NCI-H1092 treated with DMSO at 0.1 percent for 48 hours (cell line): Measurements from ENCODE around the gene PNMT.

Source experiments
- DNase-seq: peaks from one replicate; lab custom pipeline; 2025; lab: John Stamatoyannopoulos, UW

PNMT gene, protein sequence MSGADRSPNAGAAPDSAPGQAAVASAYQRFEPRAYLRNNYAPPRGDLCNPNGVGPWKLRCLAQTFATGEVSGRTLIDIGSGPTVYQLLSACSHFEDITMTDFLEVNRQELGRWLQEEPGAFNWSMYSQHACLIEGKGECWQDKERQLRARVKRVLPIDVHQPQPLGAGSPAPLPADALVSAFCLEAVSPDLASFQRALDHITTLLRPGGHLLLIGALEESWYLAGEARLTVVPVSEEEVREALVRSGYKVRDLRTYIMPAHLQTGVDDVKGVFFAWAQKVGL

DNA sequence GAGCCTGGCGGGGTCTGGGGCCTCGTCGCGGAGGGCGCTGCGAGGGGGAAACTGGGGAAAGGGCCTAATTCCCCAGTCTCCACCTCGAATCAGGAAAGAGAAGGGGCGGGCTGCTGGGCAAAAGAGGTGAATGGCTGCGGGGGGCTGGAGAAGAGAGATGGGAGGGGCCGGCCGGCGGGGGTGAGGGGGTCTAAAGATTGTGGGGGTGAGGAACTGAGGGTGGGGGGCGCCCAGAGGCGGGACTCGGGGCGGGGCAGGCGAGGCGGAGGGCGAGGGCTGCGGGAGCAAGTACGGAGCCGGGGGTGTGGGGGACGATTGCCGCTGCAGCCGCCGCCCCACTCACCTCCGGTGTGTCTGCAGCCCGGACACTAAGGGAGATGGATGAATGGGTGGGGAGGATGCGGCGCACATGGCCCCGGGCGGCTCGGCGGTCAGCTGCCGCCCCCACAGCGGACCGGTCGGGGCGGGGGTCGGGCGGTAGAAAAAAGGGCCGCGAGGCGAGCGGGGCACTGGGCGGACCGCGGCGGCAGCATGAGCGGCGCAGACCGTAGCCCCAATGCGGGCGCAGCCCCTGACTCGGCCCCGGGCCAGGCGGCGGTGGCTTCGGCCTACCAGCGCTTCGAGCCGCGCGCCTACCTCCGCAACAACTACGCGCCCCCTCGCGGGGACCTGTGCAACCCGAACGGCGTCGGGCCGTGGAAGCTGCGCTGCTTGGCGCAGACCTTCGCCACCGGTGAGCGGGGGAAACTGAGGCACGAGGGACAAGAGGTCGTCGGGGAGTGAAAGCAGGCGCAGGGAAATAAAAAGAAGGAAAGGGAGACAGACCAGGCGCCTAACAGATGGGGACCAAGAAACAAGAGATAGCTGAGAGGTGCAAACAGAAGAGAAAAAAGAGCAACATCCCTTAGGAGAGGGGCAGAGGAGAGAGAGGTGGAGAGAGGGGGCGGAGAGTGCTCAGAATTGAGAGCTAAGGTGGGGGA, at the start of gene PNMT:
Gene PNMT, plus strand, starts transcription at position 509 of the 980 bp plus-strand sequence. Its CDS starts 23 bp downstream, at position 532.
- peak; percentile 61 for DNase-seq

DNA sequence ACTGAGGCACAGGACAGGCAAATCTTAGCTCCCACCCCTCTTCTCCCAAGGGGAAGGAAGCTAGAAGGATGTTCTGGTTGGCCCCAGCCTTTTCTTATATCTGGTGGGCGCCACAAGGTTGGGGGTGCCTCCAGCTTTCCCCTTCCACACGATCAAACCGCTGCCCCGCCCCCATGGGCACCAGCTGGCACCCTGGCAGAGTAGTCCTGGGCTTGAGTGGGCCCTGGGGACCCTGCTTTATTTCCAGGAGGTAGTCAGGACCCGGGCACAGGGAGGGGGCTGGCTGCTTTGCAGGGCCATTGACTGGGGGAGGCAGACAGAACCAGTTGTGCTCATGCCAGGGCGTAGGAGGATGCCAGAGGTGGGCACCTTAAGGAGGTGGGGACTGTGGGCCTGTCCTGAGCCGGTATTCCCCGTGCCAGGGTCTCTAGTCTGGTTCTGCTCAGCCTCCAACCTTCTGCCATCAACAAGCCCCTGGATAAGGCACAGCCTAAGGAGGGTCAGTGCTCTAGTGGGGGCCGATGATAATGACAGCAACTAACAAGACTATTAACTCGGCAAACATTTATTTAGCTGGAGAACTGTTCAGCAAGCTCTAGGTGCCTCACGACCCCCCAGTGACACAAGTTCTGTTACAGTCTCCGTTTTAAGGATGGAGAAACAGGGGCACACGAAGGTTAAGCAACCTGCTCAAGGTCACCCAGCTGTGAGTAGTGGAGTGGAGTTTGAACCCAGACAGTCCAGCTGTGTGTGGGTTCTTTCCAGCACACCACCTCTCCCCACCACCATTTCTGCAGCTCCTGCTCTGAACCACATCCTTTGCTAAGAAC, 49.1 kb upstream of the PNMT start:
- peak; percentile 76 for DNase-seq

DNA sequence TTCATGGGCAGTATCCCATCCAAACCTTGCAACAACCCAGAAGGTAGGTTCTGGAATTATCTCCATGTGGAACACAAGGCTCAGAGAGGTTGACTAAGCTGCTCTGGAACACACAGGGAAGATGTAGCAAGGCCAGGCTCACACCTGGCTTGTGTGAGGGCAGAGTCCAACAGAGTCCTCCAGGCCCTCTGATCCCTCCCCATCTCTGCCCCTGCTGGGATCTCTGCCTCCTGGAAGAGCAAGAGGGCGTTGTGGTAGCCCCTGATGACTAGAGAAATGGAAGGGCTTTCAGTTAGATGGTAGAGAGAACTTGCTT, 48.5 kb upstream of the PNMT start:
- no peak for DNase-seq

DNA sequence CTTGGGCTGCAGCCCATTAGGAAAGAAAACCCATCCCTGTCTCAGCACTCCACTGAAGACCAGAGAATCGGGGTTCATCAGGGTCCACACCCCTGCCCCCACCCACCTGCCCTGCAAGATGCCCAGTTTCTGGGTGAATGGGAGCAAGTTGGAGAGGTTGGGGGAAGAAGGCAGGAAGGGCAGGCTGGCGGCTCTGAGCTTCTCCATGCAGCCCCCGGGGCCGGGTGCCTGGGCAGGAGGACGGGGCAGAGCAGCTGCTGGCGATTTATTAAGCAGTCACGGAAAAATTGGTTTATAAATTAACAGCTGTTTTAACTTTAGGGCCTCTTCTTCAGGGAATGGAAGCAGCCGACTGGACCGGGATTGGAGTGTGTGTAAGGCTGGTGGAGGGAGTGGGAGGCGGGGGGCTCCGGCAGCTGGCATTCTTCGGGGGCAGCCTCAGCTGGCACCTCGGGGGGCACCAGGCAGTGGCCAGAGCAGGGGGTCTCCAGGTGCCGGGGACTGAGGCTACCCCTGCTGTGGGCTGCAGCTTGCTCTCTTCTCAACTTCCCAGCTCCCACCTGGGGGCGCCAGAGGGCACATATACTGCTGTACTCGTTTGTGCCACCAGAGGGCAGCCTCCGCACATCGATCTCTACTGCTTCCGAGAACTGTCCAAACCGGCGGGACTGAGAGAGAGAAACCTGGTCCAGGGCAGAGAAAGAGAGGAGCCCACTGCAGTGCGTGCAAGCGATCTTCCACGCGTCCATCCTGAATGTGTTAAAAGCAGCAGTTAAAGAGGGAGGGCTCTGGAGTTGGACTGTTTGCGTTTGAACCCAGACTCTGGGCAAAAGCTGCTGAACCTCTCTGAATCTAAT, 46.5 kb upstream of the PNMT start:
- peak; percentile 79 for DNase-seq

DNA sequence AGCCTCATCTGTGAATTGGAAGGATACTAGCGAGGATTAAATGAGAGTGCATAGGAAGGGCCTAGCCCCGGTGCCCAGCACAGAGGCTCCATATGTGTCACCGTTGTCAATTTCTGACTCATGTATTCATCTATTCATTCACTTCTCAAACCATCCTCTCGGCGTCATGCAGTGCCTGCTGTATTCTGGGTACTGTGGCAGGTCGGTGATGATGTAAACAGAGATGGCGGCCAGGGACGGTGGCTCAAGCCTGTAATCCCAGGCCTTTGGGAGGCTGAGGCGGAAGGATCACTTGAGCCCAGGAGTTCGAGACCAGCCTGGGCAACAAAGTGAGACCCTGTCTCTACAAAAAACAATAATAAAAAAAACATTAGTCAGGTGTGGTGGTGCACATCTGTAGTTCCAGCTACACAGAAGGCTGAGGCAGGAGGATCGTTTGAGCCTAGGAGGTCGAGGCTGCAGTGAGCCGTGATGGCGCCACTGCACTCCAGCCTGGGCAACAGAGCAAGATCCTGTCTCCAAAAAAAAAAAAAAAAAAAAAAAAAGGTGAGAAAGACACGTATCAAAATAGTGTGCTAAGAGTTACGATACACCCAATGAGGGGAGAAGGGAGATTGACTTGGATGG, 45.8 kb upstream of the PNMT start:
- no peak for DNase-seq

DNA sequence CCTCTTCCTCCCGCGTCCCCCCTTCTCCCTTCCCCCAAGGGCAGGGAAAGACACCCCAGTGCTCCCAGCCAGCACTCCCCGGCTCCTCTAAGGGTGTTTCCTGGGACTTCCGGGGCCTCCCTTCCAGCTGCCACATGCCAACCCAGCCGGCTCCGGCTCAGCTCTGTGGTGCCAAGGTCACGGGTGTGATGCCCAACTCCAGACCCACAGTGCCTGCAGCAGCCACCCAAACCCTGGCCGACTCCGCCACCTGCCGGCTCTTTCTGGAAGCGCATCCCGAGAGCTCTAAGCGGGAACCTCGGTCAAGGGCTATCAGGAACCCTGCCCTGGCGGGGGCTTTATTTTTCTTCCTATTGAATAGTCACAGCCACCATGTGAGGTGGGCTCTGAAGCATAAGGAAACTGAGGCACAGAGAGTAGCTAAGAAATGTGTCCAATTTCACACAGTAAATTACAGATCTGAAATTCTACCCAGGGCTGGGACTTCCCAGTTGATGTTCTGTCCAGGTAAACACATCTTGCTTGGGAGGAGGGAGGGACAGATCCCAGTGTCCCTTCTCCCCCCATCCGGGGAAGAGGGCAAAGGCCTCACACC, 44.8 kb upstream of the PNMT start:
- DNase-seq: peak; percentile 64

DNA sequence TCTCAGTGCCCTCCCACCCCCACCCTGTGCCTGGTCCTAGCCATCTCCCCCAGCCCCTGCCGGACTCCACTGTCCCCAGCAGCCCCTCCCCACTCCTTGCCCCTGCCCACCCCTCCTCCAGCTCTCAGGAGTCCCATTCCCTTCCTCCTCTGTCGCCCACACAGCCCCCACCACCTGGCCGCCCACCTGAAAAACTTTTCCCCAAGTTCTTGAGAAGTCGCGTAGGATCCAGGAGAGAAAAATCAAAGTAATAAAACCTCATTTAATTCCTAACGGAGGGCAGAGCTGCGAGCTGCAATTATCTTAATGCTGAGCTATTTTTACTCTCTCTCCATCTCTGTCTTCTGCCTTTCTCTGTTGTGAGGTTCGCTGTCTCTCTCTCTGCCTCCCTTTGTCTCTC, 43.9 kb upstream of the PNMT start:
- DNase-seq: no peak

DNA sequence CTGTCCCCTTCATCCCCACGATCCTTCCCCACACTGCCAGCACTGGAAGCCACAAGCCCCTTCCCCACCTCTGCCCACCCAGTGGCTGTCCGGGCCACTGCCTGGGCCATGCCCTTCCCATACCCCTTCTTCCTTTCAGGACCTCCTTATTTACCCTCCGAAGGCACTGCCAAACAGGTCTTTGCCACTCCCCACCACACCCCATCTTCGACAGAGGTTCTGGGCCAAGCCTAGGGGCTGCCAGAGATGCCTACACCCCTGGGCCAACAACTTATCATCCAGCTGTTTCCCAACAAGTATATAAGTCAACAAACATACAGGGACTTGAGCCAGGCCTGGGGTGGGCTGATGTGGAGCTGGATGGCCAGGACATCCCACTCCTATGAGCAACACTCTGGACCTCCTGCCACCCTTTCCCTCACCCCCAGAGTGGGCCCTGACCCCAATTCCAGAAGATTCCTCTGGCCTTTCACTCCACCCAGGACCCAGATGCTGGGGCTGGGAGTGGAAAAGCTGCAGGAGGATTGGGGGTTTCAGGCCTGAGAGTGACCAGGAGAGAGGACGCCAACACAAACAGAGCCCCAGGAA, 43.0 kb upstream of the PNMT start:
- no peak for DNase-seq

DNA sequence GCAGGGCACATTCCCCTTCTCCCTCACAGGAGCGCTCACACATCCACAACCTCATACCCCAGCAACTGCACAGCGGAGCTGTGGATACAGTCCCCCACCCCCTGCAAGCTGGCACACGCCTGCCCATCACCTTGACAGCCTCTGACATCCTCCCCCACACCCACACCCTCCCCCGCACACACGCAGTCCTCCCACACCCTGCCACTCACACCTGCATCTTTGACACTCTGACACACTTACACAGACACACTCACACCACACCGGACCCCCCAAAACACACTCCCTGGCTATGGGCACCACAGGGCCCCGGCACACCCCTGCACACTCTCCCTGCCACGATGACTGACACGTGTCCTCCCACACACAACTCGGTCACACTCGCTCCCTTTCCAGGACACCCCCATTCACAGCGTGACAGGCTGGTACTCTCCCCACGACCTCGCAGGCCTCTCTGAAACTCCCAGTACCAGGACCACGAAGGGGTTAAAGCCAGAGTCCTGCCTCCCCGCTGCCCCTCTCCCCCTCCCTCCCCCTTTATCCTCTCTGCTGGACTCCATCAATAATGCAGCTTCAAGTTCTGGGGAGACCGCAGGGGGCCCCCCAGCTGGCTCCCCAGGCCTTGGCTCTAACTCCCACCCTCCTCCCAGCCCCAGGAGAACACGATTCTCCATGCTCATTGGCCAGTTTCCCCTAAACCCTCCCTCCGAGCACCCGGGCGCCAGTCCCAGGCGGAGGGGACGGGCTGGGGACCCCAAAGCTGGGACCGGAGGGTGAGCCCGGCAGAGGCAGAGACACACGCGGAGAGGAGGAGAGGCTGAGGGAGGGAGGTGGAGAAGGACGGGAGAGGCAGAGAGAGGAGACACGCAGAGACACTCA, 41.8 kb upstream of the PNMT start, which contains the start of gene PPP1R1B:
Gene PPP1R1B, plus strand, starts transcription at position 782 of the 876 bp plus-strand sequence. CDS start 441 bp downstream, outside the sequence.
- DNase-seq: no peak

DNA sequence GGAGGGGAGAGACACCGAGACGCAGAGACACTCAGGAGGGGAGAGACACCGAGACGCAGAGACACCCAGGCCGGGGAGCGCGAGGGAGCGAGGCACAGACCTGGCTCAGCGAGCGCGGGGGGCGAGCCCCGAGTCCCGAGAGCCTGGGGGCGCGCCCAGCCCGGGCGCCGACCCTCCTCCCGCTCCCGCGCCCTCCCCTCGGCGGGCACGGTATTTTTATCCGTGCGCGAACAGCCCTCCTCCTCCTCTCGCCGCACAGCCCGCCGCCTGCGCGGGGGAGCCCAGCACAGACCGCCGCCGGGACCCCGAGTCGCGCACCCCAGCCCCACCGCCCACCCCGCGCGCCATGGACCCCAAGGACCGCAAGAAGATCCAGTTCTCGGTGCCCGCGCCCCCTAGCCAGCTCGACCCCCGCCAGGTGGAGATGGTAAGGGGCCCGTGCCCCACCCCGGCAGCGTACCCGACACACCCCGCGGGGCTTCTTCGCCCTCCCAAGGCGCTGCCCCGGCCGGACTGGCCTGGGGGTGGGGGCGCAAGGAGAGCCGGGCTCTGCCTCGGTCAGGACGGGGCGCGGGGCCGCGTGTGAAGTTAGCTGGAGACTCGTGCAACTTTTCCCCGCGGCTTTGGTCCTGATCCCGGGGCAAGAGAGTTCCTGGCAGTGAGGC, 41.1 kb upstream of the PNMT start:
- no peak for DNase-seq

DNA sequence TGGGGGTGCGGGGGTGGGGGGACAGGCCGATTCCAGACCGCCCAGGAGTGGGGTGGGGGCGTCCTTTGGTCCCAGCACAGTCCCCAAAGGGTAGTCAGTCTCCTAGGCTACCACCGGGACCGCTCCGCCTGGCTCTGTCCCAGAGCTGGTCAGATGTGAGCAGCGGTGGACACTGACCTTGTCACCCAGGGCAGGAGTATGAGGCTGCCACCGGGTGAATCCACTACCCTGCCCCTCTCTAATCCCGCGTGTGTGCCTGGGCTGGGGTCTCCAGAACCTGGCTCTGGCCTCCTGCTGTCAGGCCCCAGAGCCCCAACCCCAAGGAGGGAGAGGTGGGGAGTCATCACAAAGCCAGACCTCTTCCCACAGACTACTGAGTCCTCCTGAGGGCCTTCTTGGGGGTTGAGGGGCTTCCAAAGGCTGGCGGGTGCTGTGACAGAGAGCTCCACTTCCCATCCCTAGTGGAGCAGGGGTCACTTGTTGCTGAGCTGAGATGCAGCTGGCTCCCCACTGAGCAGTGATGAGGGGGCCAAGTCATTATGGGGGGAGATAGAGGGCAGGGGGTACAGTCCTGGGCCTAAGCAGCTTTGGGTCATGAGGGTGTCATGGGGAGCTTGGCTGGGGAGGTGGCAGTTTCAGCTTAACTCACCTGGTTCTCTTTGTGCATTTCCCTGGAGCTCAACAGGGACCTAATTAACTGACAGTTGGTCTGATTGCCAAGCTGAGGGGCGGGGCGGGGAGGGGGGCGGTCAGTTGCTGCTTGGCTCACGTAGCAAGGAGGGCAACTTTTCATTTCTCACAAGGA, 40.3 kb upstream of the PNMT start:
- no peak for DNase-seq

DNA sequence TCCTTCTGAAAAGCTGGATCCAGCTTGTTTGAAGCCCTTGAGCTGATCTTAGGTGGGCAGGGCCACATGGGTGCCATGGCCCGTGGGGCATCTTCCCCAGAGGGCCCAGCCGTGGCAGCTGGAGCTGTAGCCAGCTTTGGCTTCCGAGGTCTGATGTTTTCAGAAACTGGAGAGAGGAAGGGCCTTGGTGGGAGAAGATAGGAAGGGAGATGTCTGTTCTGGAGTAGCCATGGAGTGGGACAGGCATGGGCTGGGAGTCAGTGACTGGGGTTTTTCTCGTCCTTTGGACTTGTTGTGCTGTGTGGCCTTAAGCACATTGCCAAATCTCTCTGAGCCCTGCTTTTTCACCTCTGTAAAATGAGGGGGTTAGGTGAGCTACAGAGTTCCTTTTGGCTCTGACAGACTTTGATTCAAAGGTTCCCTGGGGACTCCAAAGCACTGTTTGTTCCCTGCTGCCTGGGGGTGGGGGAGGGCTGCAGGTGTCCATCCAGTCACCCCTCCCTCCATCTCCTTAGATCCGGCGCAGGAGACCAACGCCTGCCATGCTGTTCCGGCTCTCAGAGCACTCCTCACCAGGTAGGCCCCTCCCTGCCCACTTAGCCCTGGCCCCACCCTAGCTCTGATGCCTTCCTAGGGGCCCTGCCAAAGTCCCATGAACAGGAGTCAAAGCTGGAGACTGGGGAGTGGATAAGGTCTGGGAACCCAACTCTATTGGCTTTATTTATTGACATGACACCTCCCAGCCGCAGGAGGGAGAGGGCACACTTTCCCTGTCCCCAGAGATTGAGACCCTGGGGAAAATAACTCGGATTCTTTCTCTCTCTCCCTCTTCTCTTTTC, 39.4 kb upstream of the PNMT start:
- no peak for DNase-seq

DNA sequence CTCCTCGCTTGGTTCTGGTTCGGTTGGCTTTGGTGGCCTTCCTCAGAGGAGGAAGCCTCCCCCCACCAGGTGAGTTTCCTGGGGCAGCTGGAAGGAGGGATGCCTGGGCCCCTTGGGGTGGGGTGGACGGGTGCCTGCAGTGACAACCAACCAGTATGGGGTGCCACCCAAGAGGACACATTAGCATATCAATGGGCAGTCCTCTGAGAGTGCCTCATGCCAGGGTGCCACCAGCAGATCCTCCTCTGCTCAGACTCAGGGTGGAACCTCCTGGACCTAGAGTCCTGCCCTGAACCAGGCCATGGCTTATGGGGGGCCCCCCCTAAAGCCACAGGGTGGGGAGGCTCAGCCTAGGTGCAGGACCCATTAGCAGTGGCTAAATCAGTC, 38.8 kb upstream of the PNMT start:
- no peak for DNase-seq

DNA sequence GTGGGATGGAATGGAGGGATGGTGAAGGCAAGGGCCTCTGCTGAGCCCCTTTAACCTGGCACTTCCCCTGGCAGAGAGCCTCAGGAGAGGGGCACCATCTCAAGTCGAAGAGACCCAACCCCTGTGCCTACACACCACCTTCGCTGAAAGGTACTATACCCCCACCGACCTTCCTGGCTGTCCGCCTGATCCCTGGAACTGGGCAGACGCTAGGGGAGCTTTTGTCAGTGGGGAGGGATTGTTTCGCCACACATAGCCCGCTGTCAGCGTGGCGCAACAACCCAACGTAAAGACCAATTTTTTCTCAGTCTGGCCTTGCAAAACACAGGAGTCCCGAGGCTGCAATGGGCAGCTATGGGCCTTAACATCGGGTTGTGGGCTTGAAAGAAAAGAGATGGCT, 38.4 kb upstream of the PNMT start:
- no peak for DNase-seq

DNA sequence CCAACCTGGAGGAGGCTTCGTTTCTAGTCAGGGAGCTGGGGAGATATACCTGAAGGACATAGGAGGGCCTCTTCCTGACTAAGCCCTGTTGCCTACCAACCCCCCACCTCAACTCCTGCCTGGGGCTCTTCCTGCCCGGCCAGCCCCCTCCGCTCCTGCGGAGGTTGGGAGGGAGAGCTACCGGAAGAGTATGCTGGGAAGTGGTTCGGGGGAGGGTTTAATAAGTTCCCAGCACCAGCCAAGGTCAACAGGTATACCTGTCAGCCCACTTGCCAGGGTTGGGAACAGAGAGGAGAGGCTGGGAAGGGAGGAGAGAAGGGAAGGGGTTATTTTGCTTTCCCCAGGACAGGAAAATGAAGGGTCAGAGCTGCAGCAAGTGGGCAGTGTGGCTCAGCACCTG, 36.9 kb upstream of the PNMT start:
- DNase-seq: no peak

DNA sequence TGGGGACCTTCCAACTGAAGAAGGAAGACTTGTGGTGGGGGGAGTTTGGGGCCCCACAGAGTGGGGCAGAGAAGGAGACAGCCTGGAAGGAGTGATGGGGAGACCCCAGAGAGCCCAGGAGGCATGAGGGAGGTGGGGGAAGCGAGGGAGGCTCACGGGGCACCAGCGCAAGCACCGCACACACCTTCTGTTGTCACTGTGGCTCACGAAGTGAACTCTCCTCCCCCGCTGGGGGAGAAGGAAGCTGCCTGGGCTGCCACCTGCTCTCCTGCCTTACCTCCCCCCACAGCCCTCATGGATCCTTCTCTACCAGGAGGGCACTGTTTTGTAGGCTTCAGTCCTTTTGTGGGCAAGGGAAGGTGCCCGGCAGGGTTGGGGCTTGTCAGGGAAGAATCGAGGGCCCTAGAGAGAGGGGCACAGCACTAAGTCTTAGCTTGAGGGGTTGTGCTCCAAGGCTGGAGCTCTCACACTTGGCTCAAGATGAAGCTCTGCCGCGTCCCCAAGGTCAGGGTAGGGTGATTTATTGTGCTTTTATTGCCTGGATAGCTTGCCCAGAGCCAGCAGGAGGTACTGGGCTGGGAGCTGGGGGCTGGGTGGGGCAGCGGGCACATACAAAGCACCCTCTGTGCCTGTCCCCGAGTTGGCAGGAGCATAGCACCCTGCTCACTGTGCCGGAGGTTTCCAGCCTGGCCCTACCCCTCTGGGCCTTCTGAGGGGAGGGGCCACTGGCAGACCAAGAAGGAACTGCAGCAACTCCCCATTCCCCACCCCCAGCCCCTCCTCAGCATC, 35.9 kb upstream of the PNMT start:
- DNase-seq: peak; percentile 74
